ENCODE results near the gene KRT8. TPM values are rescaled to one million over a fixed set of nuclear protein-coding genes. Genes with fewer than 3 reads are reported as not detected.

Gene KRT8
- total and polyA plus RNA-seq, 4 experiments from 2014 or later, result 0.29 to 1.1 (median 0.64) TPM

GRCh38 chr12:52924764-52925716 lies 20.2 kb upstream of the KRT8 start:
- H3K4me1 ChIP-seq (ENCODE audit: insufficient read depth, low read length), result no peaks in the 10 kb centered on the region
- ChIA-PET POLR2A (ENCODE audit: partially characterized antibody) (no interaction called here), CTCF (ENCODE audit: partially characterized antibody) (interaction anchor here (1.3 kb wide), 1 partner anchor 47 kb away, joined by 3 read pairs; no protein-coding TSS in a partner anchor)
- H3K4me3 ChIP-seq (ENCODE audit: low read length in 2 of 2), result no peak overlapping the region
- Mint-ChIP-seq H3K27me3 (peaks cover 3 to 11% of the 10 kb centered on the region in 2 donors), H3K9me3 (no peaks in the 10 kb centered on the region), H3K36me3 (no peaks in the 10 kb centered on the region), H3K4me3 (peak overlapping the region in 1 of 8 donors; percentile 32), H3K27ac (no peak overlapping the region), H3K4me1 (no peaks in the 10 kb centered on the region)
- no peak for DNase-seq
- H3K9me3 ChIP-seq (ENCODE audit: control insufficient read depth in 1 of 2, low read length in 2 of 2), result no peaks in the 10 kb centered on the region
- H3K27ac ChIP-seq (ENCODE audit: low read depth, low read length), result no peak overlapping the region
- intact Hi-C loops (cut with micrococcal nuclease), result no loop called here
- no peaks in the 10 kb centered on the region for H3K27me3 ChIP-seq (ENCODE audit: insufficient read depth, low read length)
- H3K36me3 ChIP-seq (ENCODE audit: insufficient read depth, low read length), result no peaks in the 10 kb centered on the region

GRCh38 chr12:52921488-52922165 lies 16.8 kb upstream of the KRT8 start:
- no peaks in the 10 kb centered on the region for H3K9me3 ChIP-seq (ENCODE audit: control insufficient read depth in 1 of 2, low read length in 2 of 2)
- H3K36me3 ChIP-seq (ENCODE audit: insufficient read depth, low read length), result no peaks in the 10 kb centered on the region
- Mint-ChIP-seq H3K36me3 (no peaks in the 10 kb centered on the region), H3K4me1 (no peaks in the 10 kb centered on the region), H3K9me3 (no peaks in the 10 kb centered on the region), H3K4me3 (no peak overlapping the region), H3K27ac (no peak overlapping the region), H3K27me3 (peaks cover 0 to 5% of the 10 kb centered on the region in 2 donors)
- intact Hi-C loops (cut with micrococcal nuclease), result no loop called here
- ChIA-PET POLR2A (ENCODE audit: partially characterized antibody) (no interaction called here), CTCF (ENCODE audit: partially characterized antibody) (interaction anchor here (0.7 to 2.9 kb wide), 2 partner anchors 37 to 1025 kb away, joined by 3 to 8 read pairs; no protein-coding TSS in a partner anchor)
- H3K27me3 ChIP-seq (ENCODE audit: insufficient read depth, low read length), result no peaks in the 10 kb centered on the region
- H3K27ac ChIP-seq (ENCODE audit: low read depth, low read length), result no peak overlapping the region
- no peak overlapping the region for H3K4me3 ChIP-seq (ENCODE audit: low read length in 2 of 2)
- DNase-seq, result no peak
- H3K4me1 ChIP-seq (ENCODE audit: insufficient read depth, low read length), result no peaks in the 10 kb centered on the region

DNA sequence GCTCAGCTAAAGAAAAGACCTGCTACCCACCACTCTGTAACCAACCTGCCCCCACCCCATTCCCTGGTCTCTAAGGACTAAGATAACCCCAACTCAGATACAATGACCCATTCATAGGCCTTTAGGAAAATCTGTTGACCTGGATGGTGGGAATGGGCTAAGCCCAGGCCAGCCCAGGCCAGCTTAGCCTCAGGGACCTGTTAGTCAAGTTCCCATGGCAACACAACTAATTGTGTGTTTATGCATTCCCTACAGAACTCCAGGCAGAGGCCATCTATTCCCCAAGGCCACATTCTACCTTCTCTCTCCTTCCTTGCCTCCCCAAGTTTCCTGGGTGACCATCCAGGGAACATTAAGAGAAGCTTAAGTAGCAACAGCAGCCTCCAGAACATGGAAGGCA lies 16.1 kb upstream of the KRT8 start:
- intact Hi-C loops (cut with micrococcal nuclease), result no loop called here
- Mint-ChIP-seq H3K4me1 (no peaks in the 10 kb centered on the region), H3K9me3 (no peaks in the 10 kb centered on the region)

GRCh38 chr12:52918784-52919183 lies 13.9 kb upstream of the KRT8 start:
- no peaks in the 10 kb centered on the region for H3K36me3 Mint-ChIP-seq
- H3K36me3 ChIP-seq (ENCODE audit: insufficient read depth, low read length), result no peaks in the 10 kb centered on the region
- H3K9me3 ChIP-seq (ENCODE audit: control insufficient read depth in 1 of 2, low read length in 2 of 2), result no peaks in the 10 kb centered on the region
- no peaks in the 10 kb centered on the region for H3K9me3 Mint-ChIP-seq
- H3K4me1 ChIP-seq (ENCODE audit: insufficient read depth, low read length), result no peaks in the 10 kb centered on the region
- no peak for DNase-seq
- POLR2A ChIA-PET (ENCODE audit: partially characterized antibody), result no interaction called here
- no peaks in the 10 kb centered on the region for H3K27me3 ChIP-seq (ENCODE audit: insufficient read depth, low read length)
- no peak overlapping the region for H3K27ac ChIP-seq (ENCODE audit: low read depth, low read length)
- no peak overlapping the region for H3K27ac Mint-ChIP-seq
- CTCF ChIA-PET (ENCODE audit: partially characterized antibody), result interaction anchor here (1.4 to 2.2 kb wide), 3 partner anchors 34 to 62 kb away, joined by 4 to 10 read pairs (median 8); no protein-coding TSS in a partner anchor
- intact Hi-C loops (cut with micrococcal nuclease), result no loop called here
- H3K27me3 Mint-ChIP-seq, result peaks cover 3 to 7% of the 10 kb centered on the region in 2 donors
- H3K4me3 Mint-ChIP-seq, result no peak overlapping the region
- H3K4me3 ChIP-seq (ENCODE audit: low read length in 2 of 2), result no peak overlapping the region
- no peaks in the 10 kb centered on the region for H3K4me1 Mint-ChIP-seq

More for the DNA sequence above, 16.1 kb upstream of the KRT8 start:
- H3K27me3 ChIP-seq (ENCODE audit: insufficient read depth, low read length), result no peaks in the 10 kb centered on the region
- ChIA-PET CTCF (ENCODE audit: partially characterized antibody) (interaction anchor here (2.9 kb wide), 1 partner anchor 36 kb away, joined by 8 read pairs; no protein-coding TSS in a partner anchor), POLR2A (ENCODE audit: partially characterized antibody) (no interaction called here)
- no peaks in the 10 kb centered on the region for H3K9me3 ChIP-seq (ENCODE audit: control insufficient read depth in 1 of 2, low read length in 2 of 2)
- Mint-ChIP-seq H3K4me3 (no peak overlapping the region), H3K36me3 (no peaks in the 10 kb centered on the region), H3K27me3 (peaks cover 0 to 4% of the 10 kb centered on the region in 2 donors), H3K27ac (no peak overlapping the region)
- no peaks in the 10 kb centered on the region for H3K4me1 ChIP-seq (ENCODE audit: insufficient read depth, low read length)
- H3K36me3 ChIP-seq (ENCODE audit: insufficient read depth, low read length), result no peaks in the 10 kb centered on the region
- H3K27ac ChIP-seq (ENCODE audit: low read depth, low read length), result no peak overlapping the region
- H3K4me3 ChIP-seq (ENCODE audit: low read length in 2 of 2), result no peak overlapping the region
- DNase-seq, result no peak

- ChIA-PET POLR2A (ENCODE audit: partially characterized antibody) (no interaction called here), CTCF (ENCODE audit: partially characterized antibody) (interaction anchor here (1.4 to 2.2 kb wide), 3 partner anchors 34 to 62 kb away, joined by 4 to 10 read pairs (median 8); no protein-coding TSS in a partner anchor)
- Histone ChIP-seq H3K36me3 (ENCODE audit: insufficient read depth, low read length) (no peaks in the 10 kb centered on the region), H3K4me1 (ENCODE audit: insufficient read depth, low read length) (no peaks in the 10 kb centered on the region), H3K27me3 (ENCODE audit: insufficient read depth, low read length) (no peaks in the 10 kb centered on the region), H3K4me3 (ENCODE audit: low read length in 2 of 2) (no peak overlapping the region), H3K9me3 (ENCODE audit: control insufficient read depth in 1 of 2, low read length in 2 of 2) (no peaks in the 10 kb centered on the region), H3K27ac (ENCODE audit: low read depth, low read length) (no peak overlapping the region)
- Mint-ChIP-seq H3K36me3 (no peaks in the 10 kb centered on the region), H3K4me1 (no peaks in the 10 kb centered on the region), H3K4me3 (no peak overlapping the region), H3K9me3 (no peaks in the 10 kb centered on the region), H3K27ac (no peak overlapping the region), H3K27me3 (peaks cover 6 to 11% of the 10 kb centered on the region in 2 donors)
- intact Hi-C loops (cut with micrococcal nuclease), result no loop called here
- DNase-seq, result no peak
These were observed 13.5 kb upstream of the KRT8 start for GRCh38 chr12:52918351-52918750.

DNA sequence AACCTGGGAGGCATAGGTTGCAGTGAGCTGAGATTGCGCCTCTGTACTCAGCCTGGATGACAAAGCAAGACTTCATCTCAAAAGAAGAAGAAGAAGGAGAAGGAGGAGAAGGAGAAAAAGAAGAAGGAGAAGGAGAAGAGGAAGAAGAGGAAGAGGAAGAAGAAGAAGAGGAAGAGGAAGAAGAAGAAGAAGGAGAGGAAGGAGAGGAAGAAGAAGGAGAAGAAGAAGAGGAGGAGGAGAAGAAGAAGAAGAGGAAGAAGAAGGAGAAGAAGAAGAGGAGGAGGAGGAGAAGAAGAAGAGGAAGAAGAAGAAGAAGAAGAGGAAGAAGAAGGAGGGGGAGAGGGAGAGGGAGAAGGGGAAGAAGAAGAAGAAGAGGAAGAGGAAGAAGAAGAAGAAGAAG lies 12.9 kb upstream of the KRT8 start:
- Histone ChIP-seq H3K9me3 (ENCODE audit: control insufficient read depth in 1 of 2, low read length in 2 of 2) (no peaks in the 10 kb centered on the region), H3K27me3 (ENCODE audit: insufficient read depth, low read length) (no peaks in the 10 kb centered on the region), H3K36me3 (ENCODE audit: insufficient read depth, low read length) (no peaks in the 10 kb centered on the region), H3K4me1 (ENCODE audit: insufficient read depth, low read length) (no peaks in the 10 kb centered on the region), H3K27ac (ENCODE audit: low read depth, low read length) (no peak overlapping the region), H3K4me3 (ENCODE audit: low read length in 2 of 2) (no peak overlapping the region)
- Mint-ChIP-seq H3K9me3 (no peaks in the 10 kb centered on the region), H3K36me3 (no peaks in the 10 kb centered on the region), H3K4me1 (no peaks in the 10 kb centered on the region), H3K27me3 (peaks cover 8 to 13% of the 10 kb centered on the region in 2 donors), H3K27ac (no peak overlapping the region), H3K4me3 (no peak overlapping the region)
- ChIA-PET POLR2A (ENCODE audit: partially characterized antibody) (no interaction called here), CTCF (ENCODE audit: partially characterized antibody) (interaction anchor here (0.7 to 2.1 kb wide), 3 partner anchors 33 to 185 kb away, joined by 3 to 8 read pairs (median 4); partner anchors contain the start of gene SOAT2)
- intact Hi-C loops (cut with micrococcal nuclease), result no loop called here
- DNase-seq, result no peak

DNA sequence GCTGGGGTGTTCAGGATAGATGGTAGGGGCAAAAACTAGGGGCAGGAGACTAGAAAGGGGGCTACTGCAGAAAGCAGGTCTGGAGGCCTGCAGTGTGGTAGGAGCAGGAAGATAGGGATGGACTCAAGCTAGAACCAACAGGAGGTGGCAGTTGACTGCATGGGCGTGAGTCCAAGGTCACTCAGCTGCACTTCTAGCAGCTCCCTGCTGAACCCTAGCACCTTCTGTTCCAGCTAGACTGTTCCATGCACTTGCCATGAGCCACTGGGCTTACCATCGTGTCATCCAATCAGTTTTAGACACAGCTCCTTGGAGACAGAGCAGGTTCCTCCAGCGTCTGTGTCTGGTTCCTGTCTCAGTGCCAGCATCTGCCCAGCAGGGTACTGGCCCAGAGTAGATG lies 11.3 kb upstream of the KRT8 start:
- no peak for DNase-seq
- no peak overlapping the region for H3K27ac ChIP-seq (ENCODE audit: low read depth, low read length)
- no peak overlapping the region for H3K4me3 Mint-ChIP-seq
- H3K9me3 ChIP-seq (ENCODE audit: control insufficient read depth in 1 of 2, low read length in 2 of 2), result no peaks in the 10 kb centered on the region
- intact Hi-C loops (cut with micrococcal nuclease), result no loop called here
- H3K4me1 ChIP-seq (ENCODE audit: insufficient read depth, low read length), result no peaks in the 10 kb centered on the region
- H3K36me3 ChIP-seq (ENCODE audit: insufficient read depth, low read length), result no peaks in the 10 kb centered on the region
- no peak overlapping the region for H3K4me3 ChIP-seq (ENCODE audit: low read length in 2 of 2)
- CTCF ChIA-PET (ENCODE audit: partially characterized antibody), result interaction anchor here (0.5 kb wide), 1 partner anchor 25 kb away, joined by 3 read pairs; no protein-coding TSS in a partner anchor
- no peaks in the 10 kb centered on the region for H3K9me3 Mint-ChIP-seq
- H3K36me3 Mint-ChIP-seq, result no peaks in the 10 kb centered on the region
- peaks cover 9 to 13% of the 10 kb centered on the region in 2 donors for H3K27me3 Mint-ChIP-seq
- H3K27me3 ChIP-seq (ENCODE audit: insufficient read depth, low read length), result no peaks in the 10 kb centered on the region
- no peak overlapping the region for H3K27ac Mint-ChIP-seq
- POLR2A ChIA-PET (ENCODE audit: partially characterized antibody), result no interaction called here
- H3K4me1 Mint-ChIP-seq, result no peaks in the 10 kb centered on the region

All from CD4-positive, alpha-beta memory T cell (primary cell).